GM18909 (cell line): ENCODE data around the gene MRPL27.

Source experiments
- ATAC-seq: cut with Tn5 transposase; IDR thresholded peaks from one replicate; pipeline ENCODE4 v1.9.1; 2021; ENCODE audit warnings: mild to moderate bottlenecking; ENCODE audit not compliant: unreplicated experiment, poor library complexity

The MRPL27 gene

GRCh38 chr17:50319306-50320004, 53.5 kb downstream of the MRPL27 start:
- ATAC-seq, result no peak

GRCh38 chr17:50318501-50319285, 54.3 kb downstream of the MRPL27 start:
- no peak for ATAC-seq
